Spleen (tissue), 7 donors: ENCODE measurements around the gene IGF2.

ENCODE experiments used
- POLR2A ChIP-seq, 3 donors: fragments of 450-650 bp; IDR thresholded peaks; one replicate each; pipeline ENCODE4 v1.5.1; 2017; ENCODE audit warnings: antibody characterized with exemption in 3 of 3, mild to moderate bottlenecking in 1 of 3
- POLR2AphosphoS5 ChIP-seq, 3 donors: sonication (generic); formaldehyde crosslinking; IDR thresholded peaks; one replicate each; pipeline ENCODE4 v1.5.1; 2017; ENCODE audit warnings: antibody characterized with exemption in 3 of 3
- TF ChIP-seq, protein P1 (sequence below), 11 experiments: fragments of 200-600 bp in 7 of 11; fragments of 450-650 bp in 4 of 11; sonication (generic) in 4 of 11; IDR thresholded peaks in 8 of 11; conservative IDR thresholded peaks in 3 of 11; 1 replicate in 7 of 11; 2 replicates in 4 of 11; pipeline versions ENCODE4 v1.4.0 to v1.8.0; 2016 to 2021; ENCODE audit warnings: antibody characterized with exemption in 11 of 11, inconsistent platforms in 4 of 11, mild to moderate bottlenecking in 1 of 11
- donor health status: DM: no; HTN: no; CAD: no; lungs with moderate emphysema.
- donor health status: DM: no; HTN: no; CAD: no.
- donor health status: DM: no; HTN: no; CAD: no.

GRCh38 chr11:2088746-2089535 lies 50.2 kb downstream of the IGF2 start:
- no peak for TF ChIP-seq POLR2AphosphoS5 (IDR thresholded peaks at IDR 0.05)
- TF ChIP-seq, protein P1, sequence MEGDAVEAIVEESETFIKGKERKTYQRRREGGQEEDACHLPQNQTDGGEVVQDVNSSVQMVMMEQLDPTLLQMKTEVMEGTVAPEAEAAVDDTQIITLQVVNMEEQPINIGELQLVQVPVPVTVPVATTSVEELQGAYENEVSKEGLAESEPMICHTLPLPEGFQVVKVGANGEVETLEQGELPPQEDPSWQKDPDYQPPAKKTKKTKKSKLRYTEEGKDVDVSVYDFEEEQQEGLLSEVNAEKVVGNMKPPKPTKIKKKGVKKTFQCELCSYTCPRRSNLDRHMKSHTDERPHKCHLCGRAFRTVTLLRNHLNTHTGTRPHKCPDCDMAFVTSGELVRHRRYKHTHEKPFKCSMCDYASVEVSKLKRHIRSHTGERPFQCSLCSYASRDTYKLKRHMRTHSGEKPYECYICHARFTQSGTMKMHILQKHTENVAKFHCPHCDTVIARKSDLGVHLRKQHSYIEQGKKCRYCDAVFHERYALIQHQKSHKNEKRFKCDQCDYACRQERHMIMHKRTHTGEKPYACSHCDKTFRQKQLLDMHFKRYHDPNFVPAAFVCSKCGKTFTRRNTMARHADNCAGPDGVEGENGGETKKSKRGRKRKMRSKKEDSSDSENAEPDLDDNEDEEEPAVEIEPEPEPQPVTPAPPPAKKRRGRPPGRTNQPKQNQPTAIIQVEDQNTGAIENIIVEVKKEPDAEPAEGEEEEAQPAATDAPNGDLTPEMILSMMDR (IDR thresholded peaks at IDR 0.05 in 8 of 11, conservative IDR thresholded peaks at IDR 0.05 in 3 of 11): no peak
- TF ChIP-seq POLR2A (IDR thresholded peaks at IDR 0.05): no peak
